IMR-90 (cell line): ENCODE results near the gene SIT1. TPM values are rescaled to one million over a fixed set of nuclear protein-coding genes. Genes with fewer than 3 reads are reported as not detected.

Source experiments
- ATAC-seq: fragments of 200-7000 bp; cut with Tn5 transposase; 2 replicates; pipeline ENCODE4 v1.9.1; 2020; ENCODE audit warnings: low read depth, mild to moderate bottlenecking, moderate library complexity
- BruUV-seq: library from RNA; stranded (reverse); fragments of 400-500 nt; replicated peaks from 2 replicates; lab custom pipeline; 2021; lab: Mats Ljungman, UMichigan
- CTCF ChIA-PET: fragments of 300-600 bp; formaldehyde crosslinking; extraction: SDS; loops from one replicate; lab custom pipeline; 2021; ENCODE audit warnings: antibody characterized with exemption; lab: Yijun Ruan, JAX
- POLR2A ChIA-PET: fragments of 300-600 bp; sonication (Branson Sonifier 250); formaldehyde crosslinking; loops from one replicate; lab custom pipeline; 2022; ENCODE audit warnings: antibody characterized with exemption; ENCODE audit not compliant: unreplicated experiment; lab: Charles Lee
- DNase-seq: peaks from one replicate; pipeline ENCODE4 v3.0.0; 2013
- H2AFZ ChIP-seq: replicated peaks from 2 replicates; pipeline ENCODE3; 2013; ENCODE audit warnings: low read length, mild to moderate bottlenecking; ENCODE audit not compliant: poor library complexity
- H2AK5ac ChIP-seq: 2 replicates; pipeline ENCODE4 v1.6.1; 2013; ENCODE audit warnings: low read depth, low read length, inconsistent platforms
- H2AK9ac ChIP-seq: replicated peaks from 2 replicates; pipeline ENCODE3; 2013; ENCODE audit warnings: mild to moderate bottlenecking, low read depth, low read length, moderate library complexity; ENCODE audit not compliant: poor library complexity
- H2BK120ac ChIP-seq: 2 replicates; pipeline ENCODE4 v1.6.1; 2013; ENCODE audit warnings: low read depth, low read length, inconsistent platforms
- H2BK15ac ChIP-seq: 3 replicates; pipeline ENCODE4 v1.6.1; 2013; ENCODE audit warnings: low read depth, low read length, inconsistent platforms
- H2BK20ac ChIP-seq: 2 replicates; pipeline ENCODE4 v1.6.1; 2013; ENCODE audit warnings: low read depth, mild to moderate bottlenecking, inconsistent platforms, low read length, moderate library complexity
- H2BK5ac ChIP-seq: 2 replicates; pipeline ENCODE4 v1.6.1; 2013; ENCODE audit warnings: mild to moderate bottlenecking, low read depth, low read length, inconsistent platforms; ENCODE audit not compliant: poor library complexity, severe bottlenecking
- H3K14ac ChIP-seq: replicated peaks from 2 replicates; pipeline ENCODE4 v1.6.1; 2013; ENCODE audit warnings: low read depth, low read length, inconsistent platforms
- H3K18ac ChIP-seq: 2 replicates; pipeline ENCODE4 v1.6.1; 2013; ENCODE audit warnings: low read depth, low read length, control low read depth
- H3K23ac ChIP-seq: 2 replicates; pipeline ENCODE4 v1.6.1; 2013; ENCODE audit warnings: low read depth, low read length, inconsistent platforms
- H3K27ac ChIP-seq: 2 replicates; pipeline ENCODE4 v1.5.1; 2013; ENCODE audit warnings: mild to moderate bottlenecking, control low read depth, low read length; ENCODE audit not compliant: insufficient read depth
- H3K27me3 ChIP-seq: 2 replicates; pipeline ENCODE4 v1.6.1; 2013; ENCODE audit warnings: low read length; ENCODE audit not compliant: control insufficient read depth, insufficient read depth
- H3K36me3 ChIP-seq: 2 replicates; pipeline ENCODE4 v1.6.1; 2013; ENCODE audit warnings: low read length, mixed read lengths; ENCODE audit not compliant: control insufficient read depth, insufficient read depth
- H3K4ac ChIP-seq: 2 replicates; pipeline ENCODE4 v1.6.1; 2013; ENCODE audit warnings: low read depth, low read length, inconsistent platforms
- H3K4me1 ChIP-seq: 2 replicates; pipeline ENCODE4 v1.6.1; 2013; ENCODE audit warnings: low read length, mixed read lengths; ENCODE audit not compliant: control insufficient read depth, insufficient read depth
- H3K4me2 ChIP-seq: 2 replicates; pipeline ENCODE4 v1.6.1; 2013; ENCODE audit warnings: low read depth, mild to moderate bottlenecking, control low read depth, low read length, moderate library complexity
- H3K4me3 ChIP-seq: 2 replicates; pipeline ENCODE4 v1.5.1; 2013; ENCODE audit warnings: low read depth, mild to moderate bottlenecking, control low read depth, low read length, moderate library complexity; ENCODE audit not compliant: insufficient read depth
- H3K56ac ChIP-seq: 2 replicates; pipeline ENCODE4 v1.6.1; 2013; ENCODE audit warnings: low read length, inconsistent platforms; ENCODE audit not compliant: insufficient read depth; ENCODE audit errors: extremely low read depth
- H3K79me1 ChIP-seq, 2 experiments: 2 replicates each; pipeline ENCODE4 v1.6.1; 2013; ENCODE audit warnings: low read length in 2 of 2, inconsistent platforms in 1 of 2, low read depth in 1 of 2
- H3K9ac ChIP-seq: 2 replicates; pipeline ENCODE4 v1.6.1; 2013; ENCODE audit warnings: low read depth, low read length, control low read depth
- H3K9me1 ChIP-seq: 2 replicates; pipeline ENCODE4 v1.6.1; 2013; ENCODE audit warnings: low read length, inconsistent platforms; ENCODE audit not compliant: insufficient read depth
- H3K9me3 ChIP-seq: 2 replicates; pipeline ENCODE4 v1.6.1; 2013; ENCODE audit warnings: low read length; ENCODE audit not compliant: control insufficient read depth, insufficient read depth
- H4K20me1 ChIP-seq: 2 replicates; pipeline ENCODE4 v1.6.1; 2013; ENCODE audit warnings: low read length, inconsistent platforms; ENCODE audit not compliant: insufficient read depth
- H4K5ac ChIP-seq: 2 replicates; pipeline ENCODE4 v1.6.1; 2013; ENCODE audit warnings: mild to moderate bottlenecking, low read depth, low read length, control low read depth
- H4K8ac ChIP-seq, 2 experiments: 2 replicates each; pipeline ENCODE4 v1.6.1; 2013; ENCODE audit warnings: low read depth in 2 of 2, low read length in 2 of 2, control low read depth in 1 of 2, inconsistent platforms in 1 of 2
- H4K91ac ChIP-seq: 2 replicates; pipeline ENCODE4 v1.6.1; 2013; ENCODE audit warnings: low read depth, low read length, inconsistent platforms; ENCODE audit not compliant: insufficient read depth
- BHLHE40 ChIP-seq: fragments of 150-350 bp; IDR thresholded peaks from 2 replicates; pipeline ENCODE4 v1.6.1; 2016; ENCODE audit warnings: mild to moderate bottlenecking, low read depth, low read length
- CHD1 ChIP-seq: IDR thresholded peaks from 2 replicates; pipeline ENCODE4 v1.6.1; 2012; ENCODE audit warnings: low read depth, low read length, improper control_type of control experiment
- FOS ChIP-seq: fragments of 150-350 bp; IDR thresholded peaks from 2 replicates; pipeline ENCODE4 v1.6.1; 2016; ENCODE audit warnings: low read depth, low read length
- MAFK ChIP-seq: IDR thresholded peaks from 2 replicates; pipeline ENCODE4 v1.6.1; 2012; ENCODE audit warnings: low read depth, low read length, improper control_type of control experiment
- MAZ ChIP-seq: IDR thresholded peaks from 2 replicates; pipeline ENCODE4 v1.6.1; 2012; ENCODE audit warnings: low read depth, mild to moderate bottlenecking, low read length, improper control_type of control experiment, moderate library complexity, borderline replicate concordance
- MXI1 ChIP-seq: IDR thresholded peaks from 2 replicates; pipeline ENCODE4 v1.6.1; 2012; ENCODE audit warnings: low read depth, mild to moderate bottlenecking, low read length, moderate library complexity, borderline replicate concordance
- NFE2L2 ChIP-seq: fragments of 150-350 bp; IDR thresholded peaks from 2 replicates; pipeline ENCODE4 v1.6.1; 2016; ENCODE audit warnings: low read depth, mild to moderate bottlenecking, low read length
- POLR2A ChIP-seq: IDR thresholded peaks from 2 replicates; pipeline ENCODE4 v1.6.1; 2012; ENCODE audit warnings: mild to moderate bottlenecking, low read depth, low read length
- RAD21 ChIP-seq: IDR thresholded peaks from 2 replicates; pipeline ENCODE4 v1.6.1; 2012; ENCODE audit warnings: low read length, improper control_type of control experiment
- RCOR1 ChIP-seq: IDR thresholded peaks from 2 replicates; pipeline ENCODE4 v1.6.1; 2012; ENCODE audit warnings: mild to moderate bottlenecking, low read length, improper control_type of control experiment; ENCODE audit not compliant: insufficient replicate concordance
- RFX5 ChIP-seq: IDR thresholded peaks from 2 replicates; pipeline ENCODE4 v1.8.0; 2012; ENCODE audit warnings: low read depth, mild to moderate bottlenecking, low read length, moderate library complexity
- SMC3 ChIP-seq: fragments of 150-350 bp; IDR thresholded peaks from 2 replicates; pipeline ENCODE4 v1.6.1; 2016; ENCODE audit warnings: low read depth, mild to moderate bottlenecking, antibody characterized with exemption, low read length, moderate library complexity
- USF2 ChIP-seq: fragments of 150-350 bp; IDR thresholded peaks from 2 replicates; pipeline ENCODE4 v1.6.1; 2017; ENCODE audit warnings: mild to moderate bottlenecking, antibody characterized with exemption, low read length, low read depth
- WGBS, 2 experiments: methylation state at CpG; one replicate each; pipeline versions ENCODE4 v1.1.5 to v1.1.7; 2013; ENCODE audit warnings: missing lambda C conversion rate in 2 of 2; ENCODE audit not compliant: insufficient read length in 1 of 2; ENCODE audit errors: extremely low coverage in 2 of 2; 5-methylcytosine and 5-hydroxymethylcytosine counted together
- dilution Hi-C: fragments of 300-500 bp; cut with HindIII; formaldehyde crosslinking; loops from one replicate; pipeline ENCODE4 v1.14.3; 2018; ENCODE audit warnings: low sequenced_read_pairs; ENCODE audit not compliant: unreplicated experiment
- in situ Hi-C: fragments of 300-500 bp; cut with MboI; formaldehyde crosslinking; loops from 3 replicates; pipeline ENCODE4 v1.14.3; 2019; ENCODE audit warnings: low sequenced_read_pairs, inconsistent platforms, mixed read lengths
- intact Hi-C: fragments of 100-400 bp; cut with micrococcal nuclease; formaldehyde crosslinking; loops from 2 replicates; pipeline ENCODE4 v1.10.0; 2022
- polyA plus RNA-seq, 3 experiments: library from polyadenylated mRNA; depleted of rRNA; stranded (reverse); fragments of >200 nt; gene quantifications; 2 replicates each; pipeline ENCODE4 v1.2.3, GENCODE V29; 2012; ENCODE audit warnings: low replicate concordance in 1 of 3
- total RNA-seq: library from RNA; depleted of rRNA; stranded (reverse); fragments of >200 nt; gene quantifications from 2 replicates; pipeline ENCODE4 v1.2.3, GENCODE V29; 2012
- TF ChIP-seq, protein P1 (sequence below): fragments of 150-350 bp; IDR thresholded peaks from 2 replicates; pipeline ENCODE4 v1.6.1; 2016; ENCODE audit warnings: low read depth, mild to moderate bottlenecking, low read length, moderate library complexity, borderline replicate concordance
- TF ChIP-seq, protein P2 (sequence below): conservative IDR thresholded peaks from 2 replicates; pipeline ENCODE4 v1.5.1; 2012; ENCODE audit warnings: mild to moderate bottlenecking, low read depth, low read length, improper control_type of control experiment

The SIT1 gene
- total and polyA plus RNA-seq, 2 of the 4 experiments (the other 2 are of a cell fraction), result not detected

DNA sequence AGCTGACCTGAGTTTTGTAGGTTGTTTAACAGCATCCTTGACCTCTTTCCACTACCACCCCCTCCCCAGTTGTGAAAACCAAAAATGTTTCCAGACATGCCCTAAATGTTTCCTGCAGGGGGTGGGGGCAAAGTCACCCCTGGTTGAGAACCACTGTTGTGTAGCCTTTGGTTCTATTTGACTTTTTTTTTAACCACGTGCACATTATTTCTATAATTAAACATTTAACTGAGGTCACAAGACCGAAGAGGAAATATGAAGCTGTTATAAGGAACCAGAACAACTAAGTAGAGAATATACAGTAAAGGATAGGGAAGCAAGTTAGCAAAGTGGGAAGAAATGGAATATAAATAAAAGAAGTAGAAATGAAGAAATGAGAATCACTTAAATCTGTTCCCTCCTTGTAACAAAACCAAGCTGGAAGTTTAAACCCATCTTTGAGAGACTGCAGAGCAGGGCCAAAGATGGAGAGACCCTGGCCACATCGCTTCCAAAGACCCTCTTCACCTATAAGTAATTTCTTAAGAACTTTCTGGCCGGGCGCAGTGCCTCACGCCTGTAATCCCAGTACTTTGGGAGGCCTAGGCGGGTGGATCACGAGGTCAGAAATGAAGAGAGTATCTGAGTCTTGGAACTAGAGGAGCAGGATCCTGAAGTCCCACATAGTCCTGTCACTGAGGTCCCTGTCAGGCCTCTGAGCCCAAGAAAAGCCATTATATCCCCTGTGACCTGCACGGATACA is 14.4 kb downstream of the SIT1 start:
- no peak overlapping the region for H2BK5ac ChIP-seq
- no peak overlapping the region for H2BK15ac ChIP-seq
- no peak overlapping the region for H3K4me3 ChIP-seq
- ChIA-PET POLR2A (no interaction called here), CTCF (no interaction called here)
- H2AK9ac ChIP-seq, result no peak overlapping the region
- in situ Hi-C loops (no loop called here), dilution Hi-C loops (no loop called here), intact Hi-C loops (no loop called here)
- no peaks in the 10 kb centered on the region for H3K79me1 ChIP-seq
- H3K18ac ChIP-seq, result no peak overlapping the region
- no peak overlapping the region for H3K9ac ChIP-seq
- H3K36me3 ChIP-seq, result no peaks in the 10 kb centered on the region
- no peak overlapping the region for H3K27ac ChIP-seq
- no peaks in the 10 kb centered on the region for H3K9me1 ChIP-seq
- no peak overlapping the region for H4K5ac ChIP-seq
- no peaks in the 10 kb centered on the region for H3K4me1 ChIP-seq
- no peak for TF ChIP-seq RAD21
- no peak for TF ChIP-seq POLR2A
- TF ChIP-seq, protein P1, sequence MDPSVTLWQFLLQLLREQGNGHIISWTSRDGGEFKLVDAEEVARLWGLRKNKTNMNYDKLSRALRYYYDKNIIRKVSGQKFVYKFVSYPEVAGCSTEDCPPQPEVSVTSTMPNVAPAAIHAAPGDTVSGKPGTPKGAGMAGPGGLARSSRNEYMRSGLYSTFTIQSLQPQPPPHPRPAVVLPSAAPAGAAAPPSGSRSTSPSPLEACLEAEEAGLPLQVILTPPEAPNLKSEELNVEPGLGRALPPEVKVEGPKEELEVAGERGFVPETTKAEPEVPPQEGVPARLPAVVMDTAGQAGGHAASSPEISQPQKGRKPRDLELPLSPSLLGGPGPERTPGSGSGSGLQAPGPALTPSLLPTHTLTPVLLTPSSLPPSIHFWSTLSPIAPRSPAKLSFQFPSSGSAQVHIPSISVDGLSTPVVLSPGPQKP, result no peak
- TF ChIP-seq USF2, result no peak
- no peak for TF ChIP-seq RFX5
- no peak for TF ChIP-seq FOS
- TF ChIP-seq MAZ, result no peak
- no peak for TF ChIP-seq MAFK
- no peak for TF ChIP-seq RCOR1
- TF ChIP-seq BHLHE40, result no peak
- TF ChIP-seq NFE2L2, result no peak
- no peak for TF ChIP-seq CHD1
- TF ChIP-seq, protein P2, sequence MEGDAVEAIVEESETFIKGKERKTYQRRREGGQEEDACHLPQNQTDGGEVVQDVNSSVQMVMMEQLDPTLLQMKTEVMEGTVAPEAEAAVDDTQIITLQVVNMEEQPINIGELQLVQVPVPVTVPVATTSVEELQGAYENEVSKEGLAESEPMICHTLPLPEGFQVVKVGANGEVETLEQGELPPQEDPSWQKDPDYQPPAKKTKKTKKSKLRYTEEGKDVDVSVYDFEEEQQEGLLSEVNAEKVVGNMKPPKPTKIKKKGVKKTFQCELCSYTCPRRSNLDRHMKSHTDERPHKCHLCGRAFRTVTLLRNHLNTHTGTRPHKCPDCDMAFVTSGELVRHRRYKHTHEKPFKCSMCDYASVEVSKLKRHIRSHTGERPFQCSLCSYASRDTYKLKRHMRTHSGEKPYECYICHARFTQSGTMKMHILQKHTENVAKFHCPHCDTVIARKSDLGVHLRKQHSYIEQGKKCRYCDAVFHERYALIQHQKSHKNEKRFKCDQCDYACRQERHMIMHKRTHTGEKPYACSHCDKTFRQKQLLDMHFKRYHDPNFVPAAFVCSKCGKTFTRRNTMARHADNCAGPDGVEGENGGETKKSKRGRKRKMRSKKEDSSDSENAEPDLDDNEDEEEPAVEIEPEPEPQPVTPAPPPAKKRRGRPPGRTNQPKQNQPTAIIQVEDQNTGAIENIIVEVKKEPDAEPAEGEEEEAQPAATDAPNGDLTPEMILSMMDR, result no peak
- no peak for TF ChIP-seq MXI1
- TF ChIP-seq SMC3, result no peak
- H4K8ac ChIP-seq, result no peak overlapping the region
- H4K20me1 ChIP-seq, result no peaks in the 10 kb centered on the region
- H2AFZ ChIP-seq, result no peak overlapping the region
- no peak overlapping the region for H3K4ac ChIP-seq
- DNase-seq (no peak), ATAC-seq (no peak)
- H3K56ac ChIP-seq, result no peak overlapping the region
- H3K27me3 ChIP-seq, result no peaks in the 10 kb centered on the region; the same call in 1 of the 2 replicates
- no peak overlapping the region for H3K23ac ChIP-seq
- no peak overlapping the region for H2AK5ac ChIP-seq
- 100% methylated on average over 1 of the region's 9 CpGs; no CpG with 5 or more reads in 1 of the 2 experiments for WGBS, 2 experiments
- H3K9me3 ChIP-seq, result no peaks in the 10 kb centered on the region
- no peak overlapping the region for H3K14ac ChIP-seq
- no peak overlapping the region for H4K91ac ChIP-seq
- no peak overlapping the region for H2BK20ac ChIP-seq
- H3K4me2 ChIP-seq, result no peak overlapping the region
- BruUV-seq, result no TSS peak
- H2BK120ac ChIP-seq, result no peak overlapping the region
